Stimulated activated naive CD8-positive, alpha-beta T cell treated with anti-CD3 and anti-CD28 coated beads, Interleukin-15, Interleukin-2, amounts not matched to agents 100 ng/mL and 50 ng/mL, for 24 hours (primary cell): Measurements from ENCODE around the gene TRIM47.

Experiments used
- H3K27ac Mint-ChIP-seq: one replicate; pipeline ENCODE4 v1.8.0; 2021; ENCODE audit warnings: mild to moderate bottlenecking, mixed read lengths
- H3K27me3 Mint-ChIP-seq: one replicate; pipeline ENCODE4 v1.8.0; 2021; ENCODE audit warnings: mixed read lengths
- H3K36me3 Mint-ChIP-seq: one replicate; pipeline ENCODE4 v1.8.0; 2021; ENCODE audit warnings: low read depth, mixed read lengths
- H3K4me1 Mint-ChIP-seq: one replicate; pipeline ENCODE4 v1.8.0; 2021; ENCODE audit warnings: low read depth, mixed read lengths
- H3K4me3 Mint-ChIP-seq: one replicate; pipeline ENCODE4 v1.8.0; 2021; ENCODE audit warnings: mild to moderate bottlenecking, mixed read lengths
- H3K9me3 Mint-ChIP-seq: one replicate; pipeline ENCODE4 v1.8.0; 2021; ENCODE audit warnings: mixed read lengths

The TRIM47 gene

DNA sequence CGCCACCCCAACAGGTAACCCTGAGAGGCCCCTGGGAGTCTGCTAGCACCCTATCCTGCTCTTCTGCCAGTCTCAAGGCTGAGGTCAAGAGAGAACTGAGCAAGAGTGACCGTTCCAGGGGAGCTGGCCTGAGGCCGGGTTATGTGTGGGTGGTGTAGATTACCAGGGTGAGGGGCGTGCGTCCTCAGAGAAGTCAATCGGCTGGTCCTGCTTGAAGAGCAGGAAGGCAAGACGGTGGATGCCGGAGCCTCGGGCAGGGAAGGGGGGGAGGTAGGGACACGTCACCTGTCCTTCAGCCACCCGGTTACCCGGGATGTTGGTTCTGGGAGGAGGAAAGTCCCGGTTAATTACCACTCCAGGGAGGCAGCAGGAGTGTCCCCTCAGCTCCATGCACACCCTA is 21.0 kb upstream of the TRIM47 start:
- Mint-ChIP-seq H3K9me3 (no peaks in the 10 kb centered on the region), H3K36me3 (peaks cover 38% of the 10 kb centered on the region), H3K4me1 (peaks cover 28% of the 10 kb centered on the region), H3K27me3 (no peaks in the 10 kb centered on the region), H3K4me3 (no peak overlapping the region), H3K27ac (no peak overlapping the region)

DNA sequence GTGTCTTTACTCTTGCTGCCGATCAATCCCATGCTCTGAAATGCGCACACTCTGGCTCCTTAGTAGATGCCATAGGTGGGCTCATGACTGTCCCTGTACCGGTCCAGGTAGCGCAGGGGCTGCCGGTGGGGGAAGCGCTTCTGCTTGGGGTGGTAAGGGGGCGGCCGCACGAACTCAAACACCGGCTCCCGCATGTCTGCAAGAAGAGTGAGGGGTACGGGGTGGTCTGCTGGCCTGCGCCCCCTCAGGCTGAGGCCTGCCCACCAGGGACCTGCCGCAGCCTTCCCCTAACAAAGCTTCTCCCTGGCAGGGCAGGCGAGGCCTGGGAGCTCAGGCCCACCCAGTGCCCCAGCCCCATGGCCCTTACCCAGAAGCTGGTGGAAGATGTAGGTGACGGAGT is 20.4 kb upstream of the TRIM47 start:
- Mint-ChIP-seq H3K4me1 (peaks cover 30% of the 10 kb centered on the region), H3K27me3 (no peaks in the 10 kb centered on the region), H3K9me3 (no peaks in the 10 kb centered on the region), H3K36me3 (peaks cover 40% of the 10 kb centered on the region), H3K4me3 (no peak overlapping the region), H3K27ac (no peak overlapping the region)

DNA sequence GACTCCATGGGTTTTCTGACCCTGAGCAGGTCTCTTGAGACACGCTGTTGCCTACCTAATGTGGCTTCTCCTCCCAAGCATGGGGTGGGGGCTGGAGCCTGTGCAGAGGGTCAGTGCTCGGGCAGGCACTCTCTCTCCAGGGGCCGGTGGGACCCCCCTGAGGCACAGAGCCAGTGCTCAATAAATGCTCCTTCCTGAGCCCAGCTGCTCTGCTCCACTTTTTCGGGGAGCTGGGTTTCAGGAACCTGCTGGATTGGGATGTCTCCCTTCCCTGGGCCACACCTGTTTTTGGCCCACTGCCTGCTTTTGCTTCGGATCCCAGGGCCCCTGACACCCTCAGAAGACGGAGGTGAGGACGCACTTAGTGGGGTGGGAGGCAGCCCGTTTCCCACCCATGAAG is 19.7 kb upstream of the TRIM47 start:
- Mint-ChIP-seq H3K9me3 (no peaks in the 10 kb centered on the region), H3K4me3 (peak overlapping the region; percentile 54), H3K27me3 (no peaks in the 10 kb centered on the region), H3K4me1 (peaks cover 25% of the 10 kb centered on the region), H3K27ac (no peak overlapping the region), H3K36me3 (peaks cover 41% of the 10 kb centered on the region)

- peaks cover 41% of the 10 kb centered on the region for H3K36me3 Mint-ChIP-seq
- H3K27ac Mint-ChIP-seq = peak overlapping the region; percentile 80
- H3K27me3 Mint-ChIP-seq = no peaks in the 10 kb centered on the region
- peak overlapping the region; percentile 54 for H3K4me3 Mint-ChIP-seq
- H3K4me1 Mint-ChIP-seq = peaks cover 23% of the 10 kb centered on the region
- H3K9me3 Mint-ChIP-seq = no peaks in the 10 kb centered on the region
These were observed 19.0 kb upstream of the TRIM47 start for GRCh38 chr17:75897160-75898019.

DNA sequence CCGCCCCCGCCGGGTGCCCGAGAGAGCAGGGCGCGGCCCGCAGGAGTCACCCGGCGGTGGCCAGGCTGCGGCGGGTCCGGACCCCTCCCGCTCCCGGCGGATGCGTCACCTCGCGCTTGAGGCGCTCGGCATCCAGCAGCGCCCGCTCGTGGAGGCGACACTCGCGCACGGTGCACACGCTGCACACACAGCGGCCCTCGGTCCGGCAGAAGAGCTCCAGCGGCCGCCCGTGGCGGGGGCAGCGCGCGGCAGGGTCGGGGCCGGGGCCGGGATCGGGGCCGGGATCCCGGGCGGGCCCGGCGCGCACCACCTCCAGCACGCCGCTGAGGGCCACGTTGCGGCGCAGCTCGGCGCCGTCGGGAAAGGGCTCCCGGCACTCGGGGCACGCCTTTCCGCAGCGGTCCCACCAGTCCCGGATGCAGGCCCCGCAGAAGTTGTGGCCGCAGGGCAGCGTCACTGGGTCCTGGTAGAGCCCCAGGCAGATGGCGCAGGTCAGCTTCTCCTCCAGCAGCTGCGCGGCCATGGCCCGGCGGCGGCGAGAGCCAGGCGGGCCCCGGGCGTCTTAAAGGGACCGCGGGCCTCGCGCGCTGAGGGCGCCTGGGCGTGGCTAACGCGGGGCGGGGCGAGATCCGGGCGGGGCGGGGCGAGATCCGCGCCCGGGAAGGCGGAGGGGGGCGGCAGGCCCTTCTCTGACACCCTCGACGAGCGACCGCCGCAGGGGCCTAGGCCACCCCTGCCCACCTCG is 18.2 kb upstream of the TRIM47 start, which contains the start of gene TRIM65:
TRIM65 (minus strand) TSS at position 537 of the 745 bp plus-strand sequence; CDS start at position 523, 14 bp downstream.
- H3K4me3 Mint-ChIP-seq = peak within 1 kb of the TSS; percentile 86
- peaks cover 23% of the 10 kb centered on the region for H3K4me1 Mint-ChIP-seq
- H3K9me3 Mint-ChIP-seq = no peaks in the 10 kb centered on the region
- peaks cover 41% of the 10 kb centered on the region for H3K36me3 Mint-ChIP-seq
- H3K27me3 Mint-ChIP-seq = no peaks in the 10 kb centered on the region
- H3K27ac Mint-ChIP-seq = peak within 1 kb of the TSS; percentile 89

DNA sequence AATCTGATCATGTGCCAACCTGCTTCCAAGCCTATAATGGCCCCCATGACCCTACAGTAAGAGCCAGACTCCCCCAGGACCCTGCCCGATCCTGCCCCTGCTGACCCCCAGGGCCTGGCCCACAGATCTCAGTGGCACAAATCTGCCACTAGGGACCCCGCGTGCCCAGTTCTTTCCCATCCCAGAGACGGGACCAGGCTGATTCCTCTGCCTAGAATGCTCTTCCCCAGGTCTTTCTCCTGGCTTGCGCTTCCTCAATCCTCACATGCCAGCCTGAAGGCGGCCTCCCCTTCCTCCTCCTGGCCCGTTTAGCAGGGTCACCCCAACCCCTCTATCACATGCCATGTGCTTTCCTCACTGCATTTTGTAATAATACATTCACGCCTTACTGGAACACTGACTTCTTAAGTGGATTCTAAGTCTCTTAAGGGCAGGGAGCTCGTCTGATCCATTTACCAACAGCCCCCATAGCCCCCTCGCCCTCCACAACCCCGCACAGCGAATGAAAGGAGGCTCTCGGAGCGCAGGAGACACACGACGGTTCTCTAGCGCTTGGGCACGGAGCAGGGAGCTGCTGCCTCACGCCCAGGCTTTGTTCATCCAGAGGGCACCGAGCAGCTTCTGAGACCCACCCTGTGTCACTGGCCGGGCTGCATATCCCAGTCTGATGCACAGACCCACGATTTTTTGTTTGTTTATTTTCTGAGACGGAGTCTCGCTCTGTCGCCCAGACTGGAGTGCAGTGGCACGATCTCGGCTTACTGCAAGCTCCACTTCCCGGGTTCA is 17.2 kb upstream of the TRIM47 start:
- H3K4me3 Mint-ChIP-seq = peak overlapping the region; percentile 86
- H3K27me3 Mint-ChIP-seq = no peaks in the 10 kb centered on the region
- H3K4me1 Mint-ChIP-seq = peaks cover 24% of the 10 kb centered on the region
- peak overlapping the region; percentile 89 for H3K27ac Mint-ChIP-seq
- H3K36me3 Mint-ChIP-seq = peaks cover 38% of the 10 kb centered on the region
- no peaks in the 10 kb centered on the region for H3K9me3 Mint-ChIP-seq

DNA sequence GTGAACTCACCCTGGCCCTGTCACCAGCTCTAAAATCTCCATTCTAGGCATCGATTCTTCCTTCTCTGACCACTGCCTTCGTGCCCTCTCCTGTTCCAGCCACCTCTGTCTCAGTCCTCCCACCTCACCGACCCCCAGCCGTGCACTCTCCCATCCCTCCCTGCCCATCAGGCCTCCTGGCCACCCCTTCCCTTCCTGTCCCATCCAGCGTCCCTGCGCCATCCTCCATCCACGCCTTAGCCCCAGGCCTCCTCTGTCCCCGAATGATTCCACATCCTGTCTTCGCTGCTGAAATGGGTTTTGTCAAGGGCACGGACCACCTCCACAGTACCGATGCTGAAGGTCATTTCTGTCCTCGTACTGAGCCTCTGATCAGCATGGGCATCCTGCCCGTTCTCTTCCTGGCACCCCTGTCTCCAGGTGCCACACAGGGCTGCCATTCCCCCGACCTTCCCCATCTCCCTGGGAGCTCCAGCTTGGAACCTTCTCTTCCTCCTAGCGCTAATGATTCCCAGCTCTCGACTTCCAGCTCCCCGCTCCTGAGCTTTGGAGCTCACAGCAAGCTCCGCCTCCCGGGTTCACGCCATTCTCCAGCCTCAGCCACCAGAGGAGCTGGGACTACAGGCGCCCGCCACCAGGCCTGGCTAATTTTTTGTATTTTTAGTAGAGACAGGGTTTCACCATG is 15.8 kb upstream of the TRIM47 start:
- Mint-ChIP-seq H3K4me3 (peak overlapping the region; percentile 23), H3K27ac (peak overlapping the region; percentile 81), H3K9me3 (no peaks in the 10 kb centered on the region), H3K36me3 (peaks cover 42% of the 10 kb centered on the region), H3K27me3 (no peaks in the 10 kb centered on the region), H3K4me1 (peaks cover 38% of the 10 kb centered on the region)

- H3K9me3 Mint-ChIP-seq = no peaks in the 10 kb centered on the region
- peak overlapping the region; percentile 81 for H3K27ac Mint-ChIP-seq
- H3K4me3 Mint-ChIP-seq = peak overlapping the region; percentile 23
- H3K27me3 Mint-ChIP-seq = no peaks in the 10 kb centered on the region
- peaks cover 35% of the 10 kb centered on the region for H3K36me3 Mint-ChIP-seq
- peaks cover 40% of the 10 kb centered on the region for H3K4me1 Mint-ChIP-seq
These were observed 15.1 kb upstream of the TRIM47 start for GRCh38 chr17:75893305-75894048.

DNA sequence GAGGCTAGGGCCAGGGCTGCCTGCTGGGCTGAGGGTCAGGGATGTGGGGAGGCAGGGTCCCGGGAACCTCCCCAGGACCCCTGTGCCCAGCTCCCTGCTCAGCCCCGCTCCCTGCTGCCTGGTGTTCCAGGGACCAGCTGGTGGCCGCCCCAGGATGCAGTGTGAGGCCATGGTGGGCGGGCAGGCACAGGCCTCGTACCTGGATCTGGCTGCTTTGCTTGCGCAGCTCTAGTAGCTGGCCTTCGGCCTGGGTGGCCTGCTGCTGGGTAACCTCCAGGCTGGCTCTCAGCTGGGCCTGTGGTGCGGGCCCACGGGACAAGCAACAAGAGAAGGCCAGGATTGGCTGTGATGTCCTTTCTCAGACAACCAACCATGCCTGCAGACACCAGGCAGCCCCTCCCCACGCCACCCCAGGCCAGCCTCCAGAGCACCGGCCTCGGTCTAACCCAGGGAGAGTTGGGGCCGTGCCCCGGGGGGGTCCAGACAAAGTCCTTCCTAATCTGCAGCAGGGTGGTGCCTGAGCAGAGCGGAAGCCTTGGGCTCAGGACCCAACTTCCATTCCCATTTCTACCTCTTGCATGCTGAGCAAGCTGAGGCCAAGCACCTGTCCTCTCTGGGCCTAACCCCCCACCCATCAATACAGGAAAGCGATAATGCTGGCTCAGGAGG is 14.3 kb upstream of the TRIM47 start:
- H3K27ac Mint-ChIP-seq = no peak overlapping the region
- H3K4me1 Mint-ChIP-seq = peaks cover 39% of the 10 kb centered on the region
- peaks cover 31% of the 10 kb centered on the region for H3K36me3 Mint-ChIP-seq
- H3K4me3 Mint-ChIP-seq = no peak overlapping the region
- H3K9me3 Mint-ChIP-seq = no peaks in the 10 kb centered on the region
- no peaks in the 10 kb centered on the region for H3K27me3 Mint-ChIP-seq

DNA sequence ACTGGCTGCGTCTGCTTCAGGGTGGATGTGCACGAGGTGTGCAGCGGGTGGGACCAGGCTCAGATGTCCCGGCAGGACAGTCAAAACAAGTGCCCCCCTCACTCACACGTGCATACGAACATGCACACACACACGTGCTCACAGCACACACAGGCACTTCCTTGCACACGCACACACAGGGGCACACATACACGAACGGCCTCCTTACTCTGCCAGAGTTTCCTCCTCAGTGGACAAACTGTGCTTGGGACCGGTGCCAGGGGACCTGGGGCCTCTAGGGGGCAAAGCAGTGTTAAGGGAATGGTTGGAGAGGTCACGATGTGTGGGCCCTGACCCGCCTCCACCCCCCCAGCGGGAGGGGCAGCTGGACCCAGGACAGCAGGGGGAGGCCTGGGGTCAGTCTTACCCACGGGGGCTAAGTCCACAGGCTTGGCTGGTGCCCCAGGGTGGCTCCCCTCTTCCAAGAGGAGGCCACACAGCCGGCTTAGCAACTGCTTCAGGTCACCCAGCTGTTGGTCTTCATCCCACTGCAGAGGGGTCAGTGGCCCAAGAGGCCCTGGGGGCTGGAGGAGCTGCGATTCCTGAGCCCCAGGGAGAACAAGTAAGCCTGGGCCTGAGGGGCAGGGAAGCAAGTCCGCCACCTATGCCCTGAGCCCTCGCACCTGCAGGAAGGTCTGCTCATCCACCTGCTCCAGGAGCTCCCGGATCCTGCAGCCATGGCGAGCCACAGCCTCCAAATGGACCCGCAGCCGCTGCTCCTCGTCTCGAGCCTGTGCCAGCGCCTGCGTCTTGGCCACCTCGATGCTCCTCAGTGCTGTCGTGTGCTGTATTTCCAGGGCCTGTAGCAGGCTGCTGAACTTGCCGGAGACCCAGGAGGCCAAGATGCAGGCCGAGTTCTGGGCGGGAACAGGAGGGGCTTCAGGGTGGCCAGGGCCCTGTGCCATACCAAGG is 13.5 kb upstream of the TRIM47 start:
- no peak overlapping the region for H3K27ac Mint-ChIP-seq
- H3K36me3 Mint-ChIP-seq = peaks cover 28% of the 10 kb centered on the region
- H3K4me3 Mint-ChIP-seq = no peak overlapping the region
- H3K4me1 Mint-ChIP-seq = peaks cover 34% of the 10 kb centered on the region
- no peaks in the 10 kb centered on the region for H3K9me3 Mint-ChIP-seq
- H3K27me3 Mint-ChIP-seq = no peaks in the 10 kb centered on the region

DNA sequence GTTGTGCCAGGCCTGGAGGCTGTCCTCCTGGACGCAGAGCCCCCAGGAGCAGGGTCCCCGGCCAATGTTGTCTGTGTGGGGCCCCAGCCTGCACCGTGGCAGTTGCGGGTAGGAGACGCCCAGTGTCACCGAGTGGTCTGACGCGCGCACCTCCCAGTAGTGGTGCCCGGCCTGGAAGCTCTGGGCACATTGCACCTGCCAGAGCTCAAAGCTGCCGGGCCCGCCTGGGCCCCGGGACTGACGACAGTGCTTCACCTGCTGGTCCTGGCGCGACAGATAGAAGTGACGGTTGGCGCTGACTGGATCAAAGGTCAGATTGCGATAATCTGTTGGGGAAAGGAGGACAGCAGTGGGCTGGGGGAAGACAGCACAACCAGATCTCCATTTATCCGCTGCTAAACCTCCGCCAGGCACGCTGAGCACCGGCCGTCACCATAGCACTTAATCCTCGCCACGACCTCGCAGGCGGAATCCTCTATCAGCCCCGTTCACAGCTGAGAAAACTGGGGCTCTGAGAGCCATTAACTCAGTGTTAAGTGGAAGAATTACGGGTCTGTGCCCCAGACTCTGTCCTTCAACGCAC is 12.7 kb upstream of the TRIM47 start:
- no peaks in the 10 kb centered on the region for H3K9me3 Mint-ChIP-seq
- H3K27me3 Mint-ChIP-seq = no peaks in the 10 kb centered on the region
- peaks cover 28% of the 10 kb centered on the region for H3K36me3 Mint-ChIP-seq
- H3K4me3 Mint-ChIP-seq = no peak overlapping the region
- peaks cover 34% of the 10 kb centered on the region for H3K4me1 Mint-ChIP-seq
- H3K27ac Mint-ChIP-seq = no peak overlapping the region

DNA sequence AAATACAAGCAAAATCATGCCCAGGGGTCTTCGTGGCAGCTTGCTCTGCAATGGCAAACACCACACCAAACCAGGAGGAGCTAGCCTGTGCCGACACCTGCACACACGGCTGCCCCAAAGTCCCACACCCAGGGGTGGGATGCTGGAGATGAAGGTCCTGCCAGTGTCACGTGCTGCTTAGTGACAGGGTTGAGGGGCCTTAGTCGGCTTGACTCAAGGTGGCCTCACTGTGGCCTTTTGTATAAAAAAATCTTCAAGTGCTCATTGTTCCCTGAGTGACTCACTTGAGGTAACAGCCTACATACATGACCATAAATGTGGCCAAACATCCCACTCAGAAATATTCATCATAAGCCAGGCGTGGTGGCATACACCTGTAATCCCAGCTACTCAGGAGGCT is 11.1 kb upstream of the TRIM47 start:
- H3K9me3 Mint-ChIP-seq = no peaks in the 10 kb centered on the region
- peaks cover 19% of the 10 kb centered on the region for H3K36me3 Mint-ChIP-seq
- H3K27ac Mint-ChIP-seq = peak overlapping the region; percentile 52
- H3K4me3 Mint-ChIP-seq = no peak overlapping the region
- no peaks in the 10 kb centered on the region for H3K27me3 Mint-ChIP-seq
- peaks cover 23% of the 10 kb centered on the region for H3K4me1 Mint-ChIP-seq
